Prostate gland (tissue), 2 donors: ENCODE results near the gene PALD1. TPM values are rescaled to one million over a fixed set of nuclear protein-coding genes. Genes with fewer than 3 reads are reported as not detected.

ENCODE experiments used
- DNase-seq: peaks from one replicate; pipeline ENCODE4 v3.0.0-alpha.2; 2019; ENCODE audit warnings: low spot score
- H3K27ac ChIP-seq, 2 donors: fragments of 200-600 bp; sonication (generic); 2 replicates each; pipeline ENCODE4 v1.5.1; 2017 to 2019
- H3K27me3 ChIP-seq: fragments of 200-600 bp; sonication (generic); replicated peaks from 2 replicates; pipeline ENCODE4 v1.5.1; 2019; ENCODE audit not compliant: insufficient read depth
- H3K36me3 ChIP-seq, 2 donors: fragments of 200-600 bp; sonication (generic); 1 replicate in 1 of 2; 2 replicates in 1 of 2; pipeline versions ENCODE4 v1.5.1 to v1.8.1; 2017 to 2019
- H3K4me1 ChIP-seq: fragments of 200-600 bp; sonication (generic); replicated peaks from 2 replicates; pipeline ENCODE4 v1.5.1; 2019
- H3K4me3 ChIP-seq, 2 donors: fragments of 200-600 bp; sonication (generic); 2 replicates each; pipeline ENCODE4 v1.5.1; 2017 to 2019
- H3K9me3 ChIP-seq: fragments of 200-600 bp; sonication (generic); 2 replicates; pipeline ENCODE4 v1.5.1; 2017
- CTCF ChIP-seq, 4 experiments: fragments of 200-600 bp in 2 of 4; fragments of 450-650 bp in 2 of 4; sonication (generic) in 2 of 4; IDR thresholded peaks; 1 replicate in 3 of 4; 2 replicates in 1 of 4; pipeline ENCODE4 v1.5.1; 2016 to 2019; ENCODE audit warnings: antibody characterized with exemption in 4 of 4, mild to moderate bottlenecking in 2 of 4, moderate library complexity in 2 of 4
- POLR2A ChIP-seq: fragments of 450-650 bp; IDR thresholded peaks from one replicate; pipeline ENCODE4 v1.6.1; 2016; ENCODE audit warnings: antibody characterized with exemption, mild to moderate bottlenecking
- POLR2AphosphoS5 ChIP-seq: sonication (generic); formaldehyde crosslinking; IDR thresholded peaks from one replicate; pipeline ENCODE4 v1.6.1; 2017; ENCODE audit warnings: antibody characterized with exemption
- WGBS: methylation state at CpG from one replicate; pipeline ENCODE4 v1.1.5; 2018; 5-methylcytosine and 5-hydroxymethylcytosine counted together
- intact Hi-C: fragments of 100-400 bp; cut with DNase I; formaldehyde crosslinking; loops from one replicate; pipeline ENCODE4 v1.14.2; 2022
- total RNA-seq, 2 donors: library from RNA; depleted of rRNA; stranded (reverse); fragments of >200 nt; gene quantifications; one replicate each; pipeline ENCODE4 v1.1.0, GENCODE V29; 2016

Gene PALD1
- total RNA-seq, 2 donors from 2014 or later = 6.6 to 12.4 TPM

- intact Hi-C loops = no loop called here
- WGBS = 73% methylated on average over 4 of the region's 6 CpGs
- TF ChIP-seq POLR2A (no peak), POLR2AphosphoS5 (no peak)
- Histone ChIP-seq H3K4me3 (no peak overlapping the region), H3K4me1 (no peaks in the 10 kb centered on the region), H3K9me3 (no peaks in the 10 kb centered on the region), H3K27ac (no peak overlapping the region), H3K27me3 (no peaks in the 10 kb centered on the region), H3K36me3 (no peaks in the 10 kb centered on the region)
- DNase-seq = no peak
Observed at GRCh38 chr10:70523057-70523456, 44.5 kb downstream of the PALD1 start.

GRCh38 chr10:70523549-70523948 lies 45.0 kb downstream of the PALD1 start:
- no peaks in the 10 kb centered on the region for H3K27me3 ChIP-seq
- H3K4me1 ChIP-seq = no peaks in the 10 kb centered on the region
- H3K9me3 ChIP-seq = no peaks in the 10 kb centered on the region
- 62% methylated on average over 4 of the region's 4 CpGs for WGBS
- H3K4me3 ChIP-seq = no peak overlapping the region
- no peak for DNase-seq
- TF ChIP-seq CTCF (IDR thresholded peaks at IDR 0.05) = no peak
- no peak for TF ChIP-seq POLR2A
- no peak for TF ChIP-seq POLR2AphosphoS5
- H3K27ac ChIP-seq = no peak overlapping the region
- intact Hi-C loops = no loop called here
- H3K36me3 ChIP-seq = no peaks in the 10 kb centered on the region

GRCh38 chr10:70528314-70528713 lies 49.7 kb downstream of the PALD1 start:
- no peaks in the 10 kb centered on the region for H3K27me3 ChIP-seq
- intact Hi-C loops = no loop called here
- H3K36me3 ChIP-seq = no peaks in the 10 kb centered on the region
- H3K9me3 ChIP-seq = no peaks in the 10 kb centered on the region
- no peak for DNase-seq
- no peaks in the 10 kb centered on the region for H3K4me1 ChIP-seq
- 69% methylated on average over 4 of the region's 4 CpGs for WGBS
- H3K4me3 ChIP-seq = no peak overlapping the region
- TF ChIP-seq POLR2AphosphoS5 = no peak
- TF ChIP-seq CTCF (IDR thresholded peaks at IDR 0.05) = no peak
- TF ChIP-seq POLR2A = no peak
- no peak overlapping the region for H3K27ac ChIP-seq

- intact Hi-C loops = no loop called here
- H3K9me3 ChIP-seq = no peaks in the 10 kb centered on the region
- no peak overlapping the region for H3K4me3 ChIP-seq
- no peaks in the 10 kb centered on the region for H3K27me3 ChIP-seq
- no peaks in the 10 kb centered on the region for H3K36me3 ChIP-seq
- TF ChIP-seq POLR2A (no peak), POLR2AphosphoS5 (no peak), CTCF (IDR thresholded peaks at IDR 0.05) (no peak)
- 85% methylated on average over 10 of the region's 10 CpGs for WGBS
- DNase-seq = no peak
- no peaks in the 10 kb centered on the region for H3K4me1 ChIP-seq
- no peak overlapping the region for H3K27ac ChIP-seq
Observed at GRCh38 chr10:70528741-70529362, 50.3 kb downstream of the PALD1 start.

- no peak for TF ChIP-seq POLR2AphosphoS5
- no peak for TF ChIP-seq CTCF (IDR thresholded peaks at IDR 0.05)
- no peak for TF ChIP-seq POLR2A
- H3K27ac ChIP-seq = no peak overlapping the region
- intact Hi-C loops = loop anchor here (10.0 kb wide), 1 partner anchor 305 kb away; no protein-coding TSS in a partner anchor
- no peak for DNase-seq
- H3K4me3 ChIP-seq = no peak overlapping the region
- H3K27me3 ChIP-seq = no peaks in the 10 kb centered on the region
- H3K36me3 ChIP-seq = no peaks in the 10 kb centered on the region
- WGBS = 80% methylated on average over 8 of the region's 8 CpGs
- no peaks in the 10 kb centered on the region for H3K9me3 ChIP-seq
- no peaks in the 10 kb centered on the region for H3K4me1 ChIP-seq
Observed at GRCh38 chr10:70529848-70530247, 51.3 kb downstream of the PALD1 start.
